Bronchial epithelial cell (primary cell): ENCODE measurements around the gene SPHK2. TPM values are rescaled to one million over a fixed set of nuclear protein-coding genes. Genes with fewer than 3 reads are reported as not detected.
"Not testable (repeated sequence)": the region's sequence is repeated elsewhere in the genome, so short reads cannot be mapped to it uniquely, and the experiment has no call there.

Source experiments
- DNase-seq: peaks from one replicate; pipeline ENCODE4 v3.0.0-alpha.2; 2010; ENCODE audit warnings: low read depth
- FAIRE-seq: peaks from 2 replicates; lab custom pipeline; 2011; peaks lifted over from hg19 to GRCh38; lab: Jason Lieb, UNC
- H3K27me3 ChIP-seq: 2 replicates; pipeline ENCODE4 v1.5.1; 2011; ENCODE audit warnings: low read length; ENCODE audit not compliant: control insufficient read depth, insufficient read depth
- H3K36me3 ChIP-seq: 2 replicates; pipeline ENCODE4 v1.5.1; 2011; ENCODE audit warnings: low read length; ENCODE audit not compliant: control insufficient read depth, insufficient read depth
- H3K4me3 ChIP-seq: 2 replicates; pipeline ENCODE4 v1.5.1; 2011; ENCODE audit warnings: mild to moderate bottlenecking, low read depth, low read length, control low read depth
- CTCF ChIP-seq: IDR thresholded peaks from 2 replicates; pipeline ENCODE4 v1.5.1; 2011; ENCODE audit warnings: mild to moderate bottlenecking, moderate library complexity, low read length, control low read depth, inconsistent platforms; ENCODE audit not compliant: insufficient read depth, severe bottlenecking
- total RNA-seq: library from RNA; depleted of rRNA; stranded (reverse); fragments of >200 nt; gene quantifications from 2 replicates; pipeline ENCODE4 v1.2.1, GENCODE V29; 2014

Gene SPHK2
- 3.3 and 3.4 TPM in 2 replicates for total RNA-seq

- FAIRE-seq = peak; percentile 55
- no peak for TF ChIP-seq CTCF
- Histone ChIP-seq H3K4me3 (peak within 1 kb of the TSS; percentile 83), H3K36me3 (peaks cover 26% of the 10 kb centered on the region), H3K27me3 (no peaks in the 10 kb centered on the region)
- peak; percentile 97 for DNase-seq
Measured at GRCh38 chr19:48618916-48619691, at the start of gene SPHK2, which contains the start of gene RPL18. Gene SPHK2, plus strand, starts transcription at chr19:48619506. Its CDS starts 1,009 bp downstream, at chr19:48620515. Gene RPL18, minus strand, starts transcription at chr19:48619178. Its CDS starts 35 bp downstream, at chr19:48619143.

- H3K4me3 ChIP-seq = no peak overlapping the region
- FAIRE-seq = no peak
- no peak for TF ChIP-seq CTCF
- DNase-seq = no peak
- H3K27me3 ChIP-seq = no peaks in the 10 kb centered on the region
- H3K36me3 ChIP-seq = no peaks in the 10 kb centered on the region
Measured at GRCh38 chr19:48569814-48570213, 49.5 kb upstream of the SPHK2 start.

GRCh38 chr19:48571378-48572162 is 47.7 kb upstream of the SPHK2 start:
- FAIRE-seq = no peak
- TF ChIP-seq CTCF = no peak
- no peak for DNase-seq
- H3K4me3 ChIP-seq = no peak overlapping the region
- H3K36me3 ChIP-seq = no peaks in the 10 kb centered on the region
- no peaks in the 10 kb centered on the region for H3K27me3 ChIP-seq

- no peak for TF ChIP-seq CTCF
- H3K4me3 ChIP-seq = no peak overlapping the region
- DNase-seq (no peak), FAIRE-seq (no peak)
- no peaks in the 10 kb centered on the region for H3K36me3 ChIP-seq
- H3K27me3 ChIP-seq = no peaks in the 10 kb centered on the region
Measured at GRCh38 chr19:48573163-48573505, 46.2 kb upstream of the SPHK2 start.

- H3K4me3 ChIP-seq = no peak overlapping the region
- H3K36me3 ChIP-seq = no peaks in the 10 kb centered on the region
- DNase-seq = no peak
- no peak for FAIRE-seq
- no peaks in the 10 kb centered on the region for H3K27me3 ChIP-seq
- no peak for TF ChIP-seq CTCF
Measured at GRCh38 chr19:48575931-48576622, 43.2 kb upstream of the SPHK2 start.

GRCh38 chr19:48577908-48578307 is 41.4 kb upstream of the SPHK2 start:
- FAIRE-seq, H3K4me3 ChIP-seq, DNase-seq, H3K27me3 ChIP-seq, H3K36me3 ChIP-seq: not testable (repeated sequence)
